Mucosa of descending colon (tissue), 3 donors: ENCODE data around the gene SCGB2A2. TPM values are rescaled to one million over a fixed set of nuclear protein-coding genes. Genes with fewer than 3 reads are reported as not detected.

Source experiments
- ATAC-seq: fragments of 200-7000 bp; cut with Tn5 transposase; one replicate; pipeline ENCODE4 v1.9.1; 2020; ENCODE audit warnings: mild to moderate bottlenecking, moderate library complexity
- DNase-seq, 3 donors: peaks; one replicate each; pipeline ENCODE4 v3.0.0-alpha.2; 2020
- H3K36me3 ChIP-seq: fragments of 200-600 bp; one replicate; pipeline ENCODE4 v1.8.0; 2021; ENCODE audit warnings: low read depth, mild to moderate bottlenecking
- H3K4me1 ChIP-seq: fragments of 200-600 bp; one replicate; pipeline ENCODE4 v1.8.0; 2021; ENCODE audit warnings: low read depth, mild to moderate bottlenecking
- H3K4me3 ChIP-seq: fragments of 200-600 bp; one replicate; pipeline ENCODE4 v1.8.0; 2021; ENCODE audit warnings: mild to moderate bottlenecking
- H3K9me3 ChIP-seq: fragments of 200-600 bp; one replicate; pipeline ENCODE4 v1.8.0; 2021; ENCODE audit warnings: mild to moderate bottlenecking
- intact Hi-C, 2 donors: fragments of 100-400 bp; cut with DNase I in 1 of 2; cut with micrococcal nuclease in 1 of 2; formaldehyde crosslinking; loops; one replicate each; pipeline versions ENCODE4 v1.11.0 to v1.11.1; 2022; cut with DNase I, micrococcal nuclease
- total RNA-seq, 3 donors: library from RNA; stranded (reverse); fragmentation: NEBNext Ultra II Directional in 2 of 3; extraction: Animal tissue kit (Norgen Biotek cat#: 25700) in 2 of 3; gene quantifications; one replicate each; pipeline versions ENCODE4 v1.2.1 to v1.2.4, GENCODE V29; 2021 to 2023
- TF ChIP-seq, protein P1 (sequence below): fragments of 200-600 bp; IDR thresholded peaks from one replicate; pipeline ENCODE4 v1.8.0; 2022; ENCODE audit warnings: antibody characterized with exemption, mild to moderate bottlenecking
- donor health status: DM: no; HTN: no; CAD: no; lungs with moderate emphysema.
- donor health status: DM: no; HTN: no; CAD: no.
- donor health status: DM: no; HTN: yes; CAD: no.

Gene SCGB2A2
- total RNA-seq, 3 donors from 2014 or later, result not detected

DNA sequence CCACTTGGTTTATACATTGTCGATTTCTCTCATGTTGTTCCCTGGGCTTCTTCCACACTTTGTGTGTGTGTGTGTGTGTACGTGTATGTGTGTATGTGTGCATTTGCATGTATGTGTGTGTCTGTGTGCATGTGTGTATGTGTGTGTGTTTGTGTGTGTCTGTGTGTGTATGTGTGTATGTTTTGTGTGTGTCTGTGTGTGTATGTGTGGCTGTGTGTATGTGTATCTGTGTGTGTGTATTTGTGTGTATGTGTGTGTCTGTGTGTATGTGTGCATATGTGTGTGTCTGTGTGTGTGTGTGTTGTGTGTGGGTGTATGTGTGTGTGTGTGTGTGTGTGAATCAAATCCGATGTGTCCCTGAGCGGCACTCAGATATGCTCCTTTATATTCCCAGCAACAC lies 32.5 kb upstream of the SCGB2A2 start:
- DNase-seq, result no peak
- no peaks in the 10 kb centered on the region for H3K36me3 ChIP-seq
- TF ChIP-seq, protein P1, sequence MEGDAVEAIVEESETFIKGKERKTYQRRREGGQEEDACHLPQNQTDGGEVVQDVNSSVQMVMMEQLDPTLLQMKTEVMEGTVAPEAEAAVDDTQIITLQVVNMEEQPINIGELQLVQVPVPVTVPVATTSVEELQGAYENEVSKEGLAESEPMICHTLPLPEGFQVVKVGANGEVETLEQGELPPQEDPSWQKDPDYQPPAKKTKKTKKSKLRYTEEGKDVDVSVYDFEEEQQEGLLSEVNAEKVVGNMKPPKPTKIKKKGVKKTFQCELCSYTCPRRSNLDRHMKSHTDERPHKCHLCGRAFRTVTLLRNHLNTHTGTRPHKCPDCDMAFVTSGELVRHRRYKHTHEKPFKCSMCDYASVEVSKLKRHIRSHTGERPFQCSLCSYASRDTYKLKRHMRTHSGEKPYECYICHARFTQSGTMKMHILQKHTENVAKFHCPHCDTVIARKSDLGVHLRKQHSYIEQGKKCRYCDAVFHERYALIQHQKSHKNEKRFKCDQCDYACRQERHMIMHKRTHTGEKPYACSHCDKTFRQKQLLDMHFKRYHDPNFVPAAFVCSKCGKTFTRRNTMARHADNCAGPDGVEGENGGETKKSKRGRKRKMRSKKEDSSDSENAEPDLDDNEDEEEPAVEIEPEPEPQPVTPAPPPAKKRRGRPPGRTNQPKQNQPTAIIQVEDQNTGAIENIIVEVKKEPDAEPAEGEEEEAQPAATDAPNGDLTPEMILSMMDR, result no peak
- intact Hi-C loops, result no loop called here
- no peaks in the 10 kb centered on the region for H3K9me3 ChIP-seq
- no peak overlapping the region for H3K4me3 ChIP-seq
- ATAC-seq, result no peak
- no peaks in the 10 kb centered on the region for H3K4me1 ChIP-seq

DNA sequence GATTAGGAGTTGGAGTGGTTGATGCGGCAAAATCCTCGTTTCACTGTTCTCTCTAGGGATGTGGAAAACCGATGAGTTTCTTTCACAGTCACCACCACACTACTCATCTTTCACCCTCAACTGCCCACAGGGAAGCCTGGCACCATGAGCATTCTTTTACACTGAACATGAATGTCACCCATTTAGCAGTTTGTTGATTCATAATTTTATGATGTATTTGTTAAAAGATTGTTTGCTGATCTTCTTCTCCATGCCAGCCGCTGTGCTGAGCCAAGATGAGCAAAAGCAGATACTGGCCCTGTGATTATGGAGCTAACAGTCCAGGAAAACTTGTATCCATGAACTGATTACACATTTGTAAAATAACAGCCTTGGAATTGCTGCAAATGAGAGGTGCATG lies 31.8 kb upstream of the SCGB2A2 start:
- intact Hi-C loops, result no loop called here
- no peaks in the 10 kb centered on the region for H3K9me3 ChIP-seq
- H3K36me3 ChIP-seq, result no peaks in the 10 kb centered on the region
- ATAC-seq (no peak), DNase-seq (no peak)
- TF ChIP-seq, protein P1, result no peak
- H3K4me1 ChIP-seq, result no peaks in the 10 kb centered on the region
- H3K4me3 ChIP-seq, result no peak overlapping the region

DNA sequence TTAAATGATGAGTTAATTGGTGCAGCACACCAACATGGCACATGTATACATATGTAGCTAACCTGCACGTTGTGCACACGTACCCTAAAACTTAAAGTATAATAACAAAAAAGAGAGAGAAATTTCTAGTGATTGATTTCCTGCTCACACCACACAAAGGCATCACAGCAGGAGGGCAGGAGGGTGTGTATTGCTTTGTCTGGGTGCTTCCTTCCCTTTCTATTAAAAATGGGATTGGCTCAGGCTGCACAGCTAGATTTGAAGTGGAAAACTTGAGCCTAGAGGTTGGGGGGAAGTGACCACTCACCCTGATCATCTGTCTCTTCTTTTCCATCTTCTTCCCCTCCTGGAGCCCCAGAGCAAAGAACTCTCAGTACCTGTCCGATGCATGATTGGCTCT lies 28.9 kb upstream of the SCGB2A2 start:
- no peaks in the 10 kb centered on the region for H3K9me3 ChIP-seq
- TF ChIP-seq, protein P1, result no peak

DNA sequence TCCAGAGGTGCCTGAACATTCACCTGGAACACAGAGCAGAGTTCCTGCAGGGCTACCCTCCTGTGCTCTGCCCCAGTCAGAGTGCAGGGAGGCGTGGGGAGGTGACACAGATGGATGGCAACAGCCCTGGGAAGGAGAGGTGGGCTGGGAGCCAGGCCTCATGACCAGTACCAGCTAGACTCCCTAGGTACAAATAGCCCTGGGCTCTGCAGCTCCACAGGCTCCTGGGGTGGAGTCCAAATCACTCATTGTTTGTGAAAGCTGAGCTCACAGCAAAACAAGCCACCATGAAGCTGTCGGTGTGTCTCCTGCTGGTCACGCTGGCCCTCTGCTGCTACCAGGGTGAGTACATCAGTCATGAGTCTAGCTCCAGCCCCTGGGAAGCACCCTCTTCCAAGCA lies 27.9 kb upstream of the SCGB2A2 start, which contains the start of gene SCGB1D2:
Gene SCGB1D2 (plus strand): TSS at position 219 of the 400 bp plus-strand sequence. CDS start 69 bp downstream, at position 288.
- H3K4me1 ChIP-seq, result no peaks in the 10 kb centered on the region
- TF ChIP-seq, protein P1, result no peak
- H3K36me3 ChIP-seq, result no peaks in the 10 kb centered on the region
- no peak within 1 kb of the TSS for H3K4me3 ChIP-seq
- peak in 1 of 3 donors; percentile 1 for DNase-seq
- intact Hi-C loops, result no loop called here
- ATAC-seq, result no peak
- H3K9me3 ChIP-seq, result no peaks in the 10 kb centered on the region

More for the DNA sequence above, 28.9 kb upstream of the SCGB2A2 start:
- H3K4me3 ChIP-seq, result no peak overlapping the region
- intact Hi-C loops, result no loop called here
- DNase-seq (no peak), ATAC-seq (no peak)
- H3K36me3 ChIP-seq, result no peaks in the 10 kb centered on the region
- no peaks in the 10 kb centered on the region for H3K4me1 ChIP-seq

DNA sequence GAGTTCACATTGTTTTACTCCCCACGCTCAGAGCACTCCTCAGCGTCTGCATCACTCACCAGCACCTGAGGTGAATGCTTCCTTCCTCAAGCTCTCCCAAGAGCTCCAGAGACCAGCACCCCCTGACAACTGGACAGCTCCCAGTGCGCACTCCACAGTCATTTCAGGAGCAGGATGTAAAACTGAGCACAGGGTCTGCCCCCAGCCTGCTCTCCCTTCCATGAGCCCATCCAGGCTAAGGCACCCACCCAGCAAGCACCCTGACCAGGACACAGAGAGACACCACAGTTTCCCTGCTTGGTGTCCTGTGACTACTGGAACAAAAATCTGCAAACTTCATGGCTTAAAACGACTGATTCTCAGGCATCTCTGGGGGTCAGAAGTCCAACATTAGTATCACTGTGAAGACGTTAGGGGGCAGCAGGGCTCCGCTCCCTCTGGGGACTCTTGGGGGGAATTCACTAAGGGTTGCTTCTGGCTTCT lies 24.6 kb upstream of the SCGB2A2 start:
- Histone ChIP-seq H3K9me3 (no peaks in the 10 kb centered on the region), H3K36me3 (no peaks in the 10 kb centered on the region), H3K4me1 (no peaks in the 10 kb centered on the region), H3K4me3 (no peak overlapping the region)
- peak in 2 of 3 donors; percentile 38 to 42 for DNase-seq
- intact Hi-C loops, result no loop called here
- TF ChIP-seq, protein P1, result no peak
- ATAC-seq, result peak; percentile 60

DNA sequence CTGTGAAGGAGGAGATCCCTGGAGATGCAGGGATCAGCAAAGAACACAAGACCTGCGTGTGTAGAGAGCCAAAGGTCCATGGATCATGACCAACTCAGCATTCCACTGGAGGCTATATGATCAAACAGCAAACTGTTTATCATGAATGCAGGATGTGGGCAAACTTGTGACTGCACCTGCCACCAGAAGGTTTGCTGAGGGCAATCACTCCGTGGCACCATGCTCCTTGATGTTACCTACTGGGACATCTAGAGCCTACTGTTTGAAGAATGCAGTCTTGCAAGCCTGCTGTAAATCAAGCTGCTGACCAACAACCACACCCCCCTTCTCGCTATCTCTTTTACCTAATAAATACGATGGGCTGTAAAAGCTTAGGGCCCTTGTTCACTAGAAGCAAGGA lies 18.3 kb upstream of the SCGB2A2 start:
- Histone ChIP-seq H3K36me3 (no peaks in the 10 kb centered on the region), H3K9me3 (peaks cover 27% of the 10 kb centered on the region), H3K4me3 (no peak overlapping the region), H3K4me1 (no peaks in the 10 kb centered on the region)
- intact Hi-C loops, result no loop called here
- no peak for DNase-seq
- TF ChIP-seq, protein P1, result no peak
- no peak for ATAC-seq
